ENCODE measurements around the gene C1orf35. TPM values are rescaled to one million over a fixed set of nuclear protein-coding genes. Genes with fewer than 3 reads are reported as not detected.

The C1orf35 gene
- total and polyA plus RNA-seq, 9 of the 15 experiments (the other 6 are each of a cell fraction or from before 2014, with no cell fraction given) = 3.2 to 48.7 (median 12.5) TPM

GRCh38 chr1:228112617-228113016 is 9.5 kb upstream of the C1orf35 start (continued):
- TF ChIP-seq MXI1 (IDR thresholded peaks at IDR 0.05; ENCODE audit: low read depth, low read length) (no peak), NFYB (IDR thresholded peaks at IDR 0.05; ENCODE audit: extremely low read depth, insufficient read length) (no peak), SP2 (IDR thresholded peaks at IDR 0.05; ENCODE audit: extremely low read depth, low read depth, low read length, poor library complexity, severe bottlenecking) (no peak), SMAD3 (CRISPR knock-in tag; conservative IDR thresholded peaks at IDR 0.05) (no peak), ZC3H11A (IDR thresholded peaks at IDR 0.05; ENCODE audit: low read depth, low read length) (no peak), MAFK (IDR thresholded peaks at IDR 0.05; ENCODE audit: low read length) (no peak), ARNT (IDR thresholded peaks at IDR 0.05) (no peak), ZFP91 (CRISPR knock-in tag; IDR thresholded peaks at IDR 0.05) (no peak), POU5F1 (IDR thresholded peaks at IDR 0.05; ENCODE audit: borderline replicate concordance, low read depth, low read length, partially characterized antibody) (no peak), YY1 (IDR thresholded peaks at IDR 0.05; ENCODE audit: borderline replicate concordance in 1 of 3, control insufficient read depth in 1 of 3, extremely low read depth in 1 of 3, insufficient read depth in 3 of 3, insufficient read length in 1 of 3, insufficient replicate concordance in 2 of 3, low read depth in 1 of 3, low read length in 2 of 3) (no peak), ZNF830 (CRISPR knock-in tag; IDR thresholded peaks at IDR 0.05) (no peak), U2AF2 (optimal IDR thresholded peaks at IDR 0.05; ENCODE audit: low read depth, low read length) (no peak), ZNF655 (CRISPR knock-in tag; IDR thresholded peaks at IDR 0.05) (no peak), HDAC8 (tag; IDR thresholded peaks at IDR 0.05) (peak; percentile 59; the same call in 1 of the 2 replicates), ID3 (CRISPR knock-in tag; IDR thresholded peaks at IDR 0.05) (no peak), ID3 (tag; IDR thresholded peaks at IDR 0.05) (0 out of 2 replicates have a peak, but pooled peaks have one; percentile 55), SREBF2 (CRISPR knock-in tag; IDR thresholded peaks at IDR 0.05) (no peak), ZNF197 (CRISPR knock-in tag; IDR thresholded peaks at IDR 0.05; ENCODE audit: low read depth) (0 out of 2 replicates have a peak, but pooled peaks have one; percentile 35), ELK1 (CRISPR knock-in tag; IDR thresholded peaks at IDR 0.05) (no peak), NR2C1 (IDR thresholded peaks at IDR 0.05) (no peak), NR2C1 (tag; IDR thresholded peaks at IDR 0.05) (peak; percentile 35; the same call in 1 of the 2 replicates), SFPQ (IDR thresholded peaks at IDR 0.05; ENCODE audit: low read depth, low read length) (no peak), CC2D1A (IDR thresholded peaks at IDR 0.05) (no peak)
